Panc1 (cell line): ENCODE data around the gene FOXO1.

ENCODE experiments used
- POLR2AphosphoS5 ChIP-seq: IDR thresholded peaks from 2 replicates; pipeline ENCODE4 v1.6.1; 2012; ENCODE audit warnings: mild to moderate bottlenecking, low read depth, low read length, moderate library complexity
- SIN3A ChIP-seq: IDR thresholded peaks from 2 replicates; pipeline ENCODE4 v1.6.1; 2012; ENCODE audit warnings: low read depth, mild to moderate bottlenecking, low read length, moderate library complexity, borderline replicate concordance; ENCODE audit not compliant: insufficient read depth
- TF ChIP-seq, protein P1 (sequence below): fragments of 450-650 bp; IDR thresholded peaks from 2 replicates; pipeline ENCODE4 v1.5.1; 2017; ENCODE audit warnings: mild to moderate bottlenecking

- TF ChIP-seq, protein P1, sequence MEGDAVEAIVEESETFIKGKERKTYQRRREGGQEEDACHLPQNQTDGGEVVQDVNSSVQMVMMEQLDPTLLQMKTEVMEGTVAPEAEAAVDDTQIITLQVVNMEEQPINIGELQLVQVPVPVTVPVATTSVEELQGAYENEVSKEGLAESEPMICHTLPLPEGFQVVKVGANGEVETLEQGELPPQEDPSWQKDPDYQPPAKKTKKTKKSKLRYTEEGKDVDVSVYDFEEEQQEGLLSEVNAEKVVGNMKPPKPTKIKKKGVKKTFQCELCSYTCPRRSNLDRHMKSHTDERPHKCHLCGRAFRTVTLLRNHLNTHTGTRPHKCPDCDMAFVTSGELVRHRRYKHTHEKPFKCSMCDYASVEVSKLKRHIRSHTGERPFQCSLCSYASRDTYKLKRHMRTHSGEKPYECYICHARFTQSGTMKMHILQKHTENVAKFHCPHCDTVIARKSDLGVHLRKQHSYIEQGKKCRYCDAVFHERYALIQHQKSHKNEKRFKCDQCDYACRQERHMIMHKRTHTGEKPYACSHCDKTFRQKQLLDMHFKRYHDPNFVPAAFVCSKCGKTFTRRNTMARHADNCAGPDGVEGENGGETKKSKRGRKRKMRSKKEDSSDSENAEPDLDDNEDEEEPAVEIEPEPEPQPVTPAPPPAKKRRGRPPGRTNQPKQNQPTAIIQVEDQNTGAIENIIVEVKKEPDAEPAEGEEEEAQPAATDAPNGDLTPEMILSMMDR = no peak
- TF ChIP-seq POLR2AphosphoS5 = no peak
- TF ChIP-seq SIN3A = no peak
Observed at GRCh38 chr13:40615619-40616018, 50.8 kb downstream of the FOXO1 start.
